Caco-2 (cell line): ENCODE measurements around the gene UGT1A4. TPM values are rescaled to one million over a fixed set of nuclear protein-coding genes. Genes with fewer than 3 reads are reported as not detected.

Experiments used
- BruUV-seq: library from RNA; stranded (reverse); fragments of 400-500 nt; replicated peaks from 2 replicates; lab custom pipeline; 2021; lab: Mats Ljungman, UMichigan
- CTCF ChIA-PET: fragments of 300-600 bp; sonication (Branson Sonifier 250); formaldehyde crosslinking; loops from one replicate; lab custom pipeline; 2022; ENCODE audit warnings: antibody characterized with exemption; lab: Charles Lee
- POLR2A ChIA-PET: fragments of 300-600 bp; sonication (Branson Sonifier 250); formaldehyde crosslinking; loops from one replicate; lab custom pipeline; 2022; ENCODE audit warnings: antibody characterized with exemption; lab: Charles Lee
- DNase-seq, 2 experiments: peaks; one replicate each; pipeline versions ENCODE4 v3.0.0 to v3.0.0-alpha.2; 2020 to 2022
- H3K27me3 ChIP-seq: replicated peaks from 2 replicates; pipeline ENCODE4 v1.6.0; 2011; ENCODE audit warnings: low read length; ENCODE audit not compliant: control insufficient read depth, insufficient read depth
- H3K36me3 ChIP-seq: 2 replicates; pipeline ENCODE4 v1.5.1; 2011; ENCODE audit warnings: low read length; ENCODE audit not compliant: control insufficient read depth, insufficient read depth
- H3K4me1 ChIP-seq: fragments of 250-450 bp; sonication (Bioruptor Pico); 2 replicates; pipeline ENCODE4 v1.5.1; 2020; ENCODE audit warnings: mild to moderate bottlenecking
- H3K4me3 ChIP-seq: 2 replicates; pipeline ENCODE4 v1.5.1; 2011; ENCODE audit warnings: low read depth, mild to moderate bottlenecking, control low read depth, low read length
- H3K9me3 ChIP-seq: fragments of 250-450 bp; sonication (Bioruptor Pico); 2 replicates; pipeline ENCODE4 v1.5.1; 2020; ENCODE audit warnings: mild to moderate bottlenecking, moderate library complexity
- H3K27ac Mint-ChIP-seq: one replicate; pipeline ENCODE4 v1.8.0; 2022; ENCODE audit warnings: mixed read lengths; ENCODE audit not compliant: unreplicated experiment
- H3K27me3 Mint-ChIP-seq: one replicate; pipeline ENCODE4 v1.8.0; 2022; ENCODE audit warnings: mixed read lengths; ENCODE audit not compliant: insufficient read depth, unreplicated experiment
- H3K36me3 Mint-ChIP-seq: one replicate; pipeline ENCODE4 v1.8.0; 2022; ENCODE audit warnings: mild to moderate bottlenecking, mixed read lengths; ENCODE audit not compliant: insufficient read depth, unreplicated experiment
- H3K4me1 Mint-ChIP-seq: one replicate; pipeline ENCODE4 v1.8.0; 2022; ENCODE audit warnings: low read depth, mixed read lengths; ENCODE audit not compliant: unreplicated experiment
- H3K4me3 Mint-ChIP-seq: one replicate; pipeline ENCODE4 v1.8.0; 2022; ENCODE audit warnings: mild to moderate bottlenecking, moderate library complexity, mixed read lengths; ENCODE audit not compliant: unreplicated experiment
- H3K9me3 Mint-ChIP-seq: one replicate; pipeline ENCODE4 v1.8.0; 2022; ENCODE audit warnings: mixed read lengths; ENCODE audit not compliant: unreplicated experiment
- CTCF ChIP-seq, 2 experiments: fragments of 200-600 bp in 1 of 2; IDR thresholded peaks; 1 replicate in 1 of 2; 2 replicates in 1 of 2; pipeline versions ENCODE4 v1.5.1 to v1.8.0; 2011 to 2022; ENCODE audit warnings: antibody characterized with exemption in 1 of 2, control low read depth in 1 of 2, inconsistent platforms in 1 of 2, low read depth in 1 of 2, low read length in 1 of 2, mild to moderate bottlenecking in 1 of 2, moderate library complexity in 1 of 2; ENCODE audit not compliant: insufficient read depth in 1 of 2, severe bottlenecking in 1 of 2, unreplicated experiment in 1 of 2
- intact Hi-C: fragments of 100-400 bp; cut with micrococcal nuclease; formaldehyde crosslinking; loops from one replicate; pipeline ENCODE4 v1.10.0; 2022; ENCODE audit not compliant: unreplicated experiment
- total RNA-seq: library from RNA; stranded (reverse); gene quantifications from 2 replicates; pipeline ENCODE4 v1.2.3, GENCODE V29; 2022

The UGT1A4 gene
- total RNA-seq, 1 experiment from 2014 or later: 0.79 TPM

DNA sequence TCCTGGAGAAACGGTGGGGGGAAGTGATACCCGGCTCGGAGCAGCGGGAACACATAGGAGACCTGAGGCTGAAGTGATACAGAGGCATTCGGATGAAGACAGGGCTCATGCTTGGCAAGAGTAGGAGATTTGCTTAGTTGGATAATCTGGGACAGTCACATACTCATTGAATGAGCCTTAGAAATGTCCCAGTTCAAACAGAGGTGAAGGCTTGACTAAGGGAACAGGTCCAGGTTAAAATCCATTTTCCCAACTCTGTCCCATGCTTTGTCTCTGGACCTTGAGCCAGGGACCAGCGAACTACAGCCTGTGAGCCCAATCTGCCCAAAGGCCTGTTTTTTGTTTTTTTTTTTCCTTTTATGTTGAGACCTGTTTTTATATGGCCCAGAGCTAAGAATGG lies 24.6 kb upstream of the UGT1A4 start:
- intact Hi-C loops: loop anchor here (1.0 kb wide), 1 partner anchor 10 kb away; no protein-coding TSS in a partner anchor
- H3K27ac Mint-ChIP-seq: peak overlapping the region; percentile 25
- CTCF ChIA-PET: no interaction called here
- H3K27me3 Mint-ChIP-seq: no peaks in the 10 kb centered on the region
- Histone ChIP-seq H3K4me1 (peaks cover 25% of the 10 kb centered on the region), H3K27me3 (no peaks in the 10 kb centered on the region), H3K9me3 (no peaks in the 10 kb centered on the region), H3K4me3 (0 out of 2 replicates have a peak overlapping the region, but pooled peaks have one; percentile 3), H3K36me3 (no peaks in the 10 kb centered on the region)
- peaks cover 21% of the 10 kb centered on the region for H3K36me3 Mint-ChIP-seq
- no peaks in the 10 kb centered on the region for H3K9me3 Mint-ChIP-seq
- no TSS peak for BruUV-seq
- H3K4me3 Mint-ChIP-seq: peak overlapping the region; percentile 70
- TF ChIP-seq CTCF (IDR thresholded peaks at IDR 0.05; ENCODE audit: insufficient read depth in 1 of 2, low read depth in 1 of 2, low read length in 1 of 2, severe bottlenecking in 1 of 2, unreplicated experiment in 1 of 2): no peak
- no peak for DNase-seq
- POLR2A ChIA-PET: no interaction called here
- peaks cover 3% of the 10 kb centered on the region for H3K4me1 Mint-ChIP-seq

DNA sequence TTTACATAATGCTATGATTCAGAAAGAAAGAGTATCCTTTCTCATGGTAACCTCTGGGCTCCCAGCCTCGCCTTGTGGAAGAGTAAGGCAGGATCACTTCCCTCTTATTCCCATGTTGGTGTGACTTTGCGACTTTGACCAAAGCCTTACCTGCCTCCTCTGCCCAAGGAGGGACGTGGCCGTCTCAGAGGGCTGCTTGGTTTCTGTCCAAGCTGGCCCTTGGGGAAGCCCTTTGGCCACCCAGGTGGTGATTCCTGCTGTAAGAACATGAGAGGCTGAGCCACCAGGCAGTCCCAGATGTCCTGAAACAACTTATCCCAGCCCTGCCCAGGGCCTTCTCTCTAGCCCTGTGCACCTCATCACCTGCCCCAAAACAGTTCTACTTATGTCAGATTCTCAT lies 19.8 kb upstream of the UGT1A4 start:
- Mint-ChIP-seq H3K9me3 (peaks cover 1% of the 10 kb centered on the region), H3K4me1 (peaks cover 21% of the 10 kb centered on the region), H3K4me3 (peak overlapping the region; percentile 35), H3K36me3 (peaks cover 10% of the 10 kb centered on the region), H3K27ac (peak overlapping the region; percentile 93), H3K27me3 (no peaks in the 10 kb centered on the region)
- Histone ChIP-seq H3K36me3 (no peaks in the 10 kb centered on the region), H3K27me3 (no peaks in the 10 kb centered on the region), H3K4me1 (peaks cover 46% of the 10 kb centered on the region), H3K9me3 (no peaks in the 10 kb centered on the region), H3K4me3 (no peak overlapping the region)
- no peak for DNase-seq
- intact Hi-C loops: no loop called here
- no peak for TF ChIP-seq CTCF (IDR thresholded peaks at IDR 0.05; ENCODE audit: insufficient read depth in 1 of 2, low read depth in 1 of 2, low read length in 1 of 2, severe bottlenecking in 1 of 2, unreplicated experiment in 1 of 2)
- ChIA-PET CTCF (no interaction called here), POLR2A (no interaction called here)
- BruUV-seq: no TSS peak

DNA sequence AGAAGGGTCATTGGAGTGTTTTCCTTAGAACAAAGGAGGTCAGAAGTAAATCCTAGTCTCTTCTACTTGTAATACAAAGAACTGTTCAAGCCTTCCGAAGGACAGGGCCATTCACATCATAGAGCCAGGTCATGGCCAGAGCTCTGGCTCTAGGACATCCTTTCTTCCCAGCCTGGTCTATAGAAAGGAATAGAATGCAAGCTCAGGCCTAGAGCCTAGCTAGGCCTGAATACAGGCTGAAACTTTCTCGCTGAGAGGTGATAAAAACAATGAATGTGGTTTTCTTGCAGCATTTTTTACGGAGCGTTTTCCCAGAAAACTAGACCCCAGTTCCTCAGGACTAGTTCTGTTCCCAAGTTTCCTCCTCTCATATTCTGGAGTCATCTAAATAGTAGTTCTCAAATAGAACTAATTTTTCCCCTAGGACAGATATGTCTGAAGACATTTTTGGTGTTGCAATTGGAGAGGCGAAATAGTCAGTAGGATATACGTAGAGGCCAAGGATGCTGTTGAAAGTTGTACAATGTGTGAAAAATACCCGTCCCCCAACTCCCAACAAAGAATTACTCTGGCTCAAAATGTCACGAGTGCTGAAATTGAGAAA lies 19.0 kb upstream of the UGT1A4 start:
- intact Hi-C loops: no loop called here
- no peaks in the 10 kb centered on the region for H3K27me3 ChIP-seq
- TF ChIP-seq CTCF (IDR thresholded peaks at IDR 0.05; ENCODE audit: insufficient read depth in 1 of 2, low read depth in 1 of 2, low read length in 1 of 2, severe bottlenecking in 1 of 2, unreplicated experiment in 1 of 2): no peak
- Mint-ChIP-seq H3K27ac (peak overlapping the region; percentile 93), H3K27me3 (no peaks in the 10 kb centered on the region), H3K4me3 (peak overlapping the region; percentile 35), H3K9me3 (peaks cover 9% of the 10 kb centered on the region), H3K4me1 (peaks cover 26% of the 10 kb centered on the region), H3K36me3 (peaks cover 14% of the 10 kb centered on the region)
- TSS peak; percentile 65 for BruUV-seq
- peaks cover 46% of the 10 kb centered on the region for H3K4me1 ChIP-seq
- CTCF ChIA-PET: no interaction called here
- no peaks in the 10 kb centered on the region for H3K36me3 ChIP-seq
- DNase-seq: no peak
- no peaks in the 10 kb centered on the region for H3K9me3 ChIP-seq
- H3K4me3 ChIP-seq: no peak overlapping the region
- POLR2A ChIA-PET: no interaction called here
